SK-N-SH treated with all-trans-retinoic acid at 6 μM for 48 hours (cell line): Measurements from ENCODE around the gene PRDM10.

ENCODE experiments used
- ATAC-seq: fragments of 200-7000 bp; cut with Tn5 transposase; 3 replicates; pipeline ENCODE4 v1.9.1; 2020; ENCODE audit warnings: mild to moderate bottlenecking, moderate library complexity
- ARNTL ChIP-seq: fragments of 450-650 bp; formaldehyde crosslinking; IDR thresholded peaks from 2 replicates; pipeline ENCODE4 v1.5.0; 2020; ENCODE audit warnings: low read depth, mild to moderate bottlenecking, moderate library complexity, borderline replicate concordance
- BACH2 ChIP-seq: fragments of 250-450 bp; sonication (Bioruptor Pico); IDR thresholded peaks from 2 replicates; pipeline ENCODE4 v1.9.0; 2021; ENCODE audit warnings: mild to moderate bottlenecking, borderline replicate concordance
- CREB5 ChIP-seq: fragments of 250-450 bp; sonication (Bioruptor Pico); IDR thresholded peaks from 2 replicates; pipeline ENCODE4 v1.5.1; 2020; ENCODE audit warnings: low read depth, mild to moderate bottlenecking, moderate library complexity
- CSDC2 ChIP-seq: fragments of 250-450 bp; sonication (Bioruptor Pico); IDR thresholded peaks from 2 replicates; pipeline ENCODE4 v1.5.0; 2020; ENCODE audit warnings: mild to moderate bottlenecking, moderate library complexity
- CSRNP3 ChIP-seq: fragments of 250-450 bp; sonication (Bioruptor Pico); IDR thresholded peaks from 2 replicates; pipeline ENCODE4 v1.5.1; 2021; ENCODE audit warnings: mild to moderate bottlenecking, moderate library complexity
- ESRRG ChIP-seq: fragments of 250-450 bp; sonication (Bioruptor Pico); IDR thresholded peaks from 2 replicates; pipeline ENCODE4 v1.6.1; 2021; ENCODE audit warnings: mild to moderate bottlenecking
- GLIS3 ChIP-seq: fragments of 250-450 bp; sonication (Bioruptor Pico); IDR thresholded peaks from 2 replicates; pipeline ENCODE4 v1.5.0; 2020; ENCODE audit warnings: mild to moderate bottlenecking, moderate library complexity
- OSR1 ChIP-seq: fragments of 250-450 bp; sonication (Bioruptor Pico); IDR thresholded peaks from 2 replicates; pipeline ENCODE4 v1.8.0; 2022; ENCODE audit warnings: moderate library complexity, mild to moderate bottlenecking, inconsistent platforms
- PATZ1 ChIP-seq: fragments of 250-450 bp; sonication (Bioruptor Pico); IDR thresholded peaks from 2 replicates; pipeline ENCODE4 v1.8.0; 2020; ENCODE audit warnings: mild to moderate bottlenecking, moderate library complexity, borderline replicate concordance
- POU6F1 ChIP-seq: fragments of 250-450 bp; sonication (Bioruptor Pico); IDR thresholded peaks from 2 replicates; pipeline ENCODE4 v1.8.0; 2021; ENCODE audit warnings: low read depth, mild to moderate bottlenecking, moderate library complexity, borderline replicate concordance
- PPARA ChIP-seq: fragments of 250-450 bp; sonication (Bioruptor Pico); IDR thresholded peaks from 2 replicates; pipeline ENCODE4 v1.5.0; 2020; ENCODE audit warnings: mild to moderate bottlenecking, borderline replicate concordance
- RARB ChIP-seq: fragments of 250-450 bp; sonication (Bioruptor Pico); IDR thresholded peaks from 2 replicates; pipeline ENCODE4 v1.8.0; 2021; ENCODE audit warnings: mild to moderate bottlenecking, moderate library complexity
- SNAI2 ChIP-seq: fragments of 250-450 bp; sonication (Bioruptor Pico); IDR thresholded peaks from 2 replicates; pipeline ENCODE4 v1.5.0; 2020; ENCODE audit warnings: mild to moderate bottlenecking, moderate library complexity
- TCF4 ChIP-seq: fragments of 250-450 bp; sonication (Bioruptor Pico); IDR thresholded peaks from 2 replicates; pipeline ENCODE4 v1.8.0; 2021; ENCODE audit warnings: mild to moderate bottlenecking, moderate library complexity, borderline replicate concordance
- ZC3H10 ChIP-seq: fragments of 250-450 bp; sonication (Bioruptor Pico); IDR thresholded peaks from 2 replicates; pipeline ENCODE4 v1.5.1; 2021; ENCODE audit warnings: mild to moderate bottlenecking, moderate library complexity
- ZFP3 ChIP-seq: fragments of 250-450 bp; sonication (Bioruptor Pico); IDR thresholded peaks from 2 replicates; pipeline ENCODE4 v1.5.0; 2020; ENCODE audit warnings: mild to moderate bottlenecking, moderate library complexity
- ZFP30 ChIP-seq: fragments of 450-650 bp; formaldehyde crosslinking; IDR thresholded peaks from 2 replicates; pipeline ENCODE4 v1.5.0; 2022; ENCODE audit warnings: mild to moderate bottlenecking, moderate library complexity
- ZNF565 ChIP-seq: fragments of 450-650 bp; formaldehyde crosslinking; conservative IDR thresholded peaks from 2 replicates; pipeline ENCODE4 v1.5.0; 2020; ENCODE audit warnings: low read depth, mild to moderate bottlenecking, moderate library complexity
- ZNF8 ChIP-seq: fragments of 450-650 bp; formaldehyde crosslinking; IDR thresholded peaks from 2 replicates; pipeline ENCODE4 v1.5.0; 2020; ENCODE audit warnings: mild to moderate bottlenecking, moderate library complexity

Gene PRDM10

GRCh38 chr11:129937592-129938238 is 64.9 kb downstream of the PRDM10 start (continued):
- no peak for TF ChIP-seq POU6F1 (CRISPR knock-in tag)
- TF ChIP-seq ARNTL (CRISPR knock-in tag) = no peak
- TF ChIP-seq ZNF8 (CRISPR knock-in tag) = no peak
- TF ChIP-seq PATZ1 (CRISPR knock-in tag) = no peak
- no peak for TF ChIP-seq GLIS3 (CRISPR knock-in tag)

GRCh38 chr11:129935723-129936122 is 66.9 kb downstream of the PRDM10 start:
- no peak for TF ChIP-seq SNAI2 (CRISPR knock-in tag)
- TF ChIP-seq ESRRG (CRISPR knock-in tag) = no peak
- TF ChIP-seq OSR1 (CRISPR knock-in tag) = no peak
- TF ChIP-seq GLIS3 (CRISPR knock-in tag) = no peak
- no peak for TF ChIP-seq TCF4 (CRISPR knock-in tag)
- no peak for TF ChIP-seq ZFP3 (CRISPR knock-in tag)
- no peak for TF ChIP-seq ZC3H10 (CRISPR knock-in tag)
- TF ChIP-seq PPARA (CRISPR knock-in tag) = no peak
- no peak for TF ChIP-seq RARB (CRISPR knock-in tag)
- no peak for TF ChIP-seq CREB5 (CRISPR knock-in tag)
- no peak for TF ChIP-seq CSDC2 (CRISPR knock-in tag)
- no peak for TF ChIP-seq BACH2 (CRISPR knock-in tag)
- ATAC-seq = no peak

GRCh38 chr11:129933891-129934290 is 68.7 kb downstream of the PRDM10 start:
- no peak for TF ChIP-seq ZNF565 (CRISPR knock-in tag)
- TF ChIP-seq SNAI2 (CRISPR knock-in tag) = no peak
- no peak for TF ChIP-seq BACH2 (CRISPR knock-in tag)
- no peak for TF ChIP-seq ZFP30 (CRISPR knock-in tag)
- no peak for ATAC-seq

GRCh38 chr11:129933262-129933661 is 69.4 kb downstream of the PRDM10 start:
- no peak for TF ChIP-seq POU6F1 (CRISPR knock-in tag)
- no peak for TF ChIP-seq ZNF565 (CRISPR knock-in tag)
- no peak for TF ChIP-seq ZC3H10 (CRISPR knock-in tag)
- TF ChIP-seq PATZ1 (CRISPR knock-in tag) = no peak
- no peak for TF ChIP-seq CSRNP3 (CRISPR knock-in tag)
- no peak for TF ChIP-seq OSR1 (CRISPR knock-in tag)
- no peak for TF ChIP-seq ZNF8 (CRISPR knock-in tag)
- no peak for ATAC-seq
